Renal pelvis (tissue), 4 donors: ENCODE measurements around the gene ADAMTSL5. TPM values are rescaled to one million over a fixed set of nuclear protein-coding genes. Genes with fewer than 3 reads are reported as not detected.
A peak's percentile ranks its signal among the peaks of the same experiment; 100 is the strongest.
"Not testable (repeated sequence)": the region's sequence is repeated elsewhere in the genome, so short reads cannot be mapped to it uniquely, and the experiment has no call there.

Experiments used
- DNase-seq: peaks from one replicate; pipeline ENCODE4 v3.0.0-alpha.2; 2013
- polyA plus RNA-seq, 3 donors: library from polyadenylated mRNA; unstranded; fragments of 120-200 nt; gene quantifications; one replicate each; pipeline ENCODE4 v1.2.1, GENCODE V29; 2013; ENCODE audit not compliant: insufficient read length in 3 of 3

ADAMTSL5 gene
- polyA plus RNA-seq, 3 donors = 0.47 to 1.4 (median 0.78) TPM

DNA sequence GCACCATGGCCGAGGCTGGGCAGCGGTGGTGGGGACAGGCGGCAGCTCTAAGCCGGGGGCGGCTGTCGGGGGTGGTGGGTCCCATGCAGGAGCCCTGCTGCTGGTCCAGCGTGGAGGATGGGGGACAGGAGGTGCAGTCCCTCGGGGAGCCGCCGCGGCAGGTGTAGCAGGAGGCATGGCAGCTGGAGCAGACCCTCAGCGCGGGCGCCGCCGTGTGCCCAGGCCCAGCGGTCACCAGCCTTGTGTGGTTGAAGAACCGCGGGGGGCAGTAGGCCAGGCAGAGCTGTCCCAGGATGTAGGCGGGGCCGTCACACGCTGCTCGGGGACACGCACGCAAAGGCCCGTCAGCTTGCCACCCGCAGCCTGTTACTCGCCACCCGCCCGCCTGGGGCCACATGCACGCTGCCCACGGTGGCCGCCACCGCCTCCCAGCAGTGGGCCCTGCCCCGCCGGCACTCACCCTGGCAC is 30.9 kb downstream of the ADAMTSL5 start:
- DNase-seq = no peak

- DNase-seq = no peak
These were observed 31.5 kb downstream of the ADAMTSL5 start for GRCh38 chr19:1481224-1481892.

GRCh38 chr19:1478934-1479707 is 33.7 kb downstream of the ADAMTSL5 start, which contains the start of gene C19orf25:
TSS of gene C19orf25 (minus strand) at chr19:1479215. CDS start at chr19:1478903, 312 bp downstream.
- peak; percentile 92 for DNase-seq

GRCh38 chr19:1477056-1477455 is 35.8 kb downstream of the ADAMTSL5 start:
- not testable (repeated sequence) for DNase-seq

GRCh38 chr19:1475751-1476437 is 36.9 kb downstream of the ADAMTSL5 start:
- no peak for DNase-seq

DNA sequence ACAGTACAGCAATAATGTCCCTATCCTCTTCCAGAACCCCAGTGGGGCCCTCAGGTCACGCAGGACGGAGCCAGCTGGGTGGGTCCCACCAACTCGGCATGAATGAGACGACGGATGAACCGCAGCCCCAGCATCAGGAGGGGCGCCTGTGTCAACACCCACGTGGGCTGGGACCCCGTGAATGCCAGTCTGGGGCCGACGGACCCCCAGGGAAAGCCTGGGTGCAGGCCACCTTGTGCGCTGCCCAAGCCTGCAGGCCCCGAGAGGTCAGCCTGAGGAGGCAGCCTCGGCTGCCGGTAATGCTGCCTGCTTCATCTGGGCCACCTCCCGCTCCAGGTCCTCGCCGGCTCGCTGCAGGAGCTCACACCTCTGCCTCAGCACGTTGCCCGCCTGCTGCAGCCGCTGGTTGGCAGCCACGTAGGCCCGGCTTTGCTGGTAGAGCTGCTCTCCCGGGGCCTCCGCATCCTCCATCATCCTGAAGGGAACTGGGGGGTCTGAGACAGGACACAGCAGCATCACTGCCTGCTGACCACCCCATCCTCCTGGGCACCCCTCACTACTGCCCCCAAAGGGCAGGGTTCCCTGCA is 38.0 kb downstream of the ADAMTSL5 start:
- DNase-seq = no peak

- no peak for DNase-seq
These were observed 38.6 kb downstream of the ADAMTSL5 start for GRCh38 chr19:1474011-1474764.

DNA sequence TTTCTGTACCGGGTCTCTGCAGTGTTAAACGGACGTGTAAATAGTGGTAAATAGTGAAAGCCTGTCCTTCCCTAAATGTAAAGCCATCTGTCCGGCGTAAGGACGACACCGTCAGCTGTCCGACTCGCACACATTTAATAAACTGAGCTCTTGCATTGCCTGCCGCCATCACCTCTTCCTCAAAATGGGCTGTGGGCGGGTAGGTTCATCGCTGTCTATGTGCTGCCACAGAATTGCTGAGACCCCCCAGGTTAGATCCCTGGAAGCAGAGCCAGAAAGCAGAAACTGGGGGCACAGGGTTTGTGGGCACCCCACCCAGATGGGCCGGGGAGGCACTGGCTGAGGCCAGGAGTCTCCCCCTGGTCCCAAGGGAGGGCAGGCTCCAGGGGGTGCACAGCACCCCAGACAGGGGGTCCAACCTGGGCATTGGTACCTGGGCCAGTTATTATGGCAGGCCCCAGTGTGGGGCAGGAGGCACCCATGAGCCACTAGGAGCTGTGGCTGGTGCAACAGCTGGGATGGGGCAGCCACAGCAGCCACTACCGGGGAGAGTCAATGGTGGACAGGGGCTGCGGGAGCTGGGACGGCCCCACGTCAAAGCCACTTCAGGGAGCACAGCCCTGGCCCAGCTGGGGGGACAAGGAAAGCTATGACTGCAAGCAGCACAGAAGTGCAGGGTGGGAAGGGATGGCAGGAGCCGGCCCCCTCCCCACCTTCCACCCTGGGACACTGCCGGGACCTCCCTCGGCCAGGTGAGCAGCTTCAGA is 39.6 kb downstream of the ADAMTSL5 start:
- no peak for DNase-seq

GRCh38 chr19:1472231-1473084 is 40.4 kb downstream of the ADAMTSL5 start:
- no peak for DNase-seq

DNA sequence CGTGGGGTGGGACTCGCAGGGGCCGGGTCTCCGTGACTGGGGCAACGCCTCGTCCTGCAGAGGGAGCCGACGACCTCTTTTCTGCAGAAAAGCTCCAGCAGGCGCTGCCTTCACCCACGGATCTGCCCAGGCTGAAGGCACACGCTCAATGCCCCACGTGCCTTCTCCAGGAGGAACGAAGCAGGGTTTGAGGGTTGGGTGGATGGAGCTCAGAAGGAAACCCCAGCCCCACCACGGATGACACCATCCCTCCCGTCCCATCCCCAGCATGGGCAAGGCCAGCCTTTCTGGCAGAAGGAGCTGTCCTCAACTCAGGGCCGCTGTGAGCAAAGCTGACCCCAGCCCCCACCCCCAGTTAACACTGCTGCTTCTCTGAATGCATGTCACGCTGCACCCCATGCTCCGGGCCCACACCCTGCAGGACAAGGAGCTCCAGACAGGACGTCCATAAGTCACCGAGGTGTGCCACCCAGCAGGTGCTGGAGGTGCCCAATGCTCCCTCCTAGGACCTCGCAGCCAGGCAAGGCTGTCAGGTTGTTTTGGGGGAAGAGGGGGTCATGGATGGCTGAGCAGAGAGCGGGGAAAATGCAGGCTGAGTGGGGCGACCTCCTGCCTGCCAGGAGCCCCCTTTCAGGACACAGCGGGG is 41.2 kb downstream of the ADAMTSL5 start:
- DNase-seq = no peak

- no peak for DNase-seq
These were observed 41.8 kb downstream of the ADAMTSL5 start for GRCh38 chr19:1471010-1471514.

DNA sequence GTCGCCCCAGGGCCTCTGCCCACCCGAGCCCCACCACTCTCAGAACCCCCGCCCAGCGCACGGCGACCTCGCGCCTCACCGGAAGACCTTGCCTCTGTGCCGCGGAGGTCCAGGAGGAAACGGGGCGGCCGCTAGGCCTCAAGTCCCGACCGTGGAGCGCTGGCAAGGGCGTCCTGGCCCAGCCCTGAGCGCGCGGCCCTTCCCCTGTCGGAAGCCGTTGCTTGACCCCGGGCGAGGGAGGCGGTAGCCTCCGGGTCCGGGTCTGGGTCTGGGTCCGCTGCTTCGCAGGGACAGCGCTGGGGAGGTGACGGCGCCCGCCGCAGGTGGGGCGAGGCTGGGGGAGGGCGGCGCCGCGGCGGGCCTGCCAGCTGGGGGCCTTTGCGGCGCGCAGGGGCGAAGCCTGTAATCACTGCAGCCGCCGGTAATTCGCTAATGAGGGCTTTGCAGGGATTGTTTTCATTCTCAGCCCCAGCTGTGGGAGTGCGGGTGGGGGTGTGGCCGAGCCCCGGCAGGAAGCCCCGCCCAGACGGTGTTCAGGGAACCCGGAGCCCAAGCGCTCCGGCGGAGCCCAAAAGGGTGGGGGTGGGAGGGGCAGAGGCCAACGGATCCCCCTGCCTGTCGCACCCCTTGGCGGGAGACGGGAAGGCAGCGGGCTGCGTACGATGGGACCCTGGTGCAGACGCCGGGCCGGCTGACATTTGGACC is 42.4 kb downstream of the ADAMTSL5 start:
- DNase-seq = no peak

- DNase-seq = no peak
These were observed 42.8 kb downstream of the ADAMTSL5 start for GRCh38 chr19:1470055-1470304.

DNA sequence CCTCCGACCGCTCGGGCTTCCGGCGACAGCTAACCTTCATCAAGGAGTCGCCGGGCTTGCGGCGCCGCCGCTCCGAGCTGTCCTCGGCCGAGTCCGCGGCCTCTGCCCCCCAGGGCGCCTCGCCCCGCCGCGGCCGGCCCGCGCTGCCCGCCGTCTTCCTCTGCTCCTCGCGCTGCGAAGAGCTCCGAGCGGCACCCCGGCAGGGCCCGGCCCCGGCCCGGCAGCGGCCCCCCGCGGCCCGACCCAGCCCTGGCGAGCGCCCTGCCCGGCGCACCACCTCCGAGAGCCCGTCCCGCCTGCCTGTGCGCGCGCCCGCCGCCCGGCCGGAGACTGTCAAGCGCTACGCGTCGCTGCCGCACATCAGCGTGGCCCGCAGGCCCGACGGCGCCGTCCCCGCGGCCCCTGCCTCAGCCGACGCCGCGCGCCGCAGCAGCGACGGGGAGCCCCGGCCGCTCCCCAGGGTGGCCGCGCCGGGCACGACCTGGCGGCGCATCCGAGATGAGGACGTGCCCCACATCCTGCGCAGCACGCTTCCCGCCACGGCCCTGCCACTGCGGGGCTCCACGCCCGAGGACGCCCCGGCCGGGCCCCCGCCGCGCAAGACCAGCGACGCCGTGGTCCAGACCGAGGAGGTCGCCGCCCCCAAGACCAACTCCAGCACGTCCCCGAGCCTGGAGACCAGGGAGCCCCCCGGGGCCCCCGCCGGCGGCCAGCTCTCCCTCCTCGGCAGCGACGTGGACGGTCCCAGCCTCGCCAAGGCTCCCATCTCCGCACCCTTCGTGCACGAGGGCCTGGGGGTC is 43.4 kb downstream of the ADAMTSL5 start:
- no peak for DNase-seq

GRCh38 chr19:1468821-1469254 is 44.0 kb downstream of the ADAMTSL5 start:
- DNase-seq = no peak

- no peak for DNase-seq
These were observed 44.5 kb downstream of the ADAMTSL5 start for GRCh38 chr19:1468274-1468820.
